GM19467 (cell line): ENCODE measurements around the gene SLAMF6.

Source experiments
- ATAC-seq: cut with Tn5 transposase; IDR thresholded peaks from one replicate; pipeline ENCODE4 v1.9.1; 2021; ENCODE audit warnings: mild to moderate bottlenecking, moderate library complexity; ENCODE audit not compliant: unreplicated experiment

Gene SLAMF6

DNA sequence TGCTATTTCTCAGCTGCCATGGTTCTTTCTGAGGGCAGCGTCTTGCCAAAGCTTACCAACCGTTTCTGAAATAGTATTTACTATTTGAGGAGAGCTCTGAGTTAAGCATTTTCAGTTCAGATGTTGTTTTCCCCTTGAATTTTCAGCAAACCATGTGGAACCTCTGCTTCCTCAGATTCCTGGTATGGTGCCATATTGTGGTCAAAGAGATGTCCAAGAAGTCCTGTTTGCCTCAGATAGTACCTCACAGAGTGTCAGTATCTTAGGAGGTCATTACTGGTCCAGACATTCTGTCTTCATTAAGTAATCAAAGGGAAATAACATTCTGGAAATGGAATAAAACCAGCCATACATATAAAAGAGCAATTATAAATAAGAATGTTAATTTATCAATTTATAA is 86.1 kb downstream of the SLAMF6 start:
- ATAC-seq, result no peak
